T-cell (primary cell): Measurements from ENCODE around the gene CLN3. TPM values are rescaled to one million over a fixed set of nuclear protein-coding genes. Genes with fewer than 3 reads are reported as not detected.
"Not testable (repeated sequence)": the region's sequence is repeated elsewhere in the genome, so short reads cannot be mapped to it uniquely, and the experiment has no call there.

ENCODE experiments used
- ATAC-seq, 4 experiments: fragments of 200-7000 bp in 3 of 4; fragments of 150-1000 bp in 1 of 4; cut with Tn5 transposase; replicated peaks in 1 of 4; 1 replicate in 3 of 4; 2 replicates in 1 of 4; pipeline ENCODE4 v1.10.0; 2021; ENCODE audit warnings: moderate library complexity in 3 of 4, mild to moderate bottlenecking in 2 of 4, moderate number of reproducible peaks in 1 of 4
- CTCF ChIA-PET, 2 donors: fragments of 300-600 bp; sonication (Branson Sonifier 250); formaldehyde crosslinking; loops; one replicate each; lab custom pipeline; 2022; ENCODE audit warnings: antibody characterized with exemption in 2 of 2; lab: Charles Lee
- POLR2A ChIA-PET, 2 donors: fragments of 300-600 bp; sonication (Branson Sonifier 250); formaldehyde crosslinking; loops; one replicate each; lab custom pipeline; 2022; ENCODE audit warnings: antibody characterized with exemption in 2 of 2; lab: Charles Lee
- DNase-seq, 35 experiments: peaks; one replicate each; pipeline versions ENCODE4 v3.0.0 to v3.0.0-alpha.2; 2013 to 2023
- H3K27ac ChIP-seq: one replicate; pipeline ENCODE4 v1.5.1; 2013; ENCODE audit warnings: low read length
- H3K27me3 ChIP-seq, 2 experiments: replicated peaks in 1 of 2; 1 replicate in 1 of 2; 2 replicates in 1 of 2; pipeline versions ENCODE4 v1.6.1 to v1.7.0; 2013; ENCODE audit warnings: low read length in 1 of 2, mixed read lengths in 1 of 2; ENCODE audit not compliant: control insufficient read depth in 2 of 2, insufficient read depth in 2 of 2; ENCODE audit errors: extremely low read depth in 1 of 2
- H3K36me3 ChIP-seq, 2 donors: 1 replicate in 1 of 2; 2 replicates in 1 of 2; pipeline versions ENCODE4 v1.6.1 to v1.7.0; 2013; ENCODE audit warnings: low read length in 1 of 2; ENCODE audit not compliant: control insufficient read depth in 2 of 2, insufficient read depth in 1 of 2; ENCODE audit errors: extremely low read depth in 1 of 2
- H3K4me1 ChIP-seq, 2 experiments: 1 replicate in 1 of 2; 2 replicates in 1 of 2; pipeline versions ENCODE4 v1.6.1 to v1.7.0; 2013; ENCODE audit warnings: low read length in 2 of 2, mixed read lengths in 1 of 2; ENCODE audit not compliant: insufficient read depth in 2 of 2, control insufficient read depth in 1 of 2; ENCODE audit errors: extremely low read depth in 1 of 2
- H3K4me3 ChIP-seq, 2 donors: 1 replicate in 1 of 2; 2 replicates in 1 of 2; pipeline versions ENCODE4 v1.5.1 to v1.7.0; 2013; ENCODE audit warnings: mild to moderate bottlenecking in 2 of 2, low read length in 1 of 2, moderate library complexity in 1 of 2; ENCODE audit not compliant: control insufficient read depth in 1 of 2; ENCODE audit errors: extremely low read depth in 1 of 2
- H3K9me3 ChIP-seq: 2 replicates; pipeline ENCODE4 v1.7.0; 2013
- H3K27ac Mint-ChIP-seq, 2 donors: one replicate each; pipeline ENCODE4 v1.8.0; 2020 to 2021; ENCODE audit warnings: mild to moderate bottlenecking in 2 of 2, mixed read lengths in 2 of 2
- H3K27me3 Mint-ChIP-seq, 2 donors: one replicate each; pipeline ENCODE4 v1.8.0; 2021 to 2022; ENCODE audit warnings: mixed read lengths in 2 of 2
- H3K36me3 Mint-ChIP-seq: one replicate; pipeline ENCODE4 v1.8.0; 2021; ENCODE audit warnings: mixed read lengths
- H3K4me1 Mint-ChIP-seq, 3 donors: one replicate each; pipeline ENCODE4 v1.8.0; 2020 to 2022; ENCODE audit warnings: mixed read lengths in 3 of 3, mild to moderate bottlenecking in 1 of 3
- H3K4me3 Mint-ChIP-seq, 3 donors: one replicate each; pipeline ENCODE4 v1.8.0; 2020 to 2022; ENCODE audit warnings: mild to moderate bottlenecking in 3 of 3, mixed read lengths in 3 of 3, moderate library complexity in 3 of 3
- H3K9me3 Mint-ChIP-seq, 3 donors: one replicate each; pipeline ENCODE4 v1.8.0; 2020 to 2022; ENCODE audit warnings: mixed read lengths in 3 of 3
- WGBS: methylation state at CpG from one replicate; pipeline ENCODE4 v1.1.5; 2013; ENCODE audit warnings: missing lambda C conversion rate; ENCODE audit not compliant: insufficient coverage; 5-methylcytosine and 5-hydroxymethylcytosine counted together
- total RNA-seq, 35 experiments: library from RNA in 6 of 35; stranded (reverse) in 6 of 35; fragments of 120-200 nt in 1 of 35; gene quantifications; one replicate each; pipeline versions ENCODE4 v1.2.1 to v1.2.4 and lab custom pipeline; 2013 to 2026

The CLN3 gene
- total RNA-seq, 5 donors from 2014 or later (not counting 1 experiment from before 2014, with no cell fraction given), result 48.4 to 68.6 (median 61.1) TPM

DNA sequence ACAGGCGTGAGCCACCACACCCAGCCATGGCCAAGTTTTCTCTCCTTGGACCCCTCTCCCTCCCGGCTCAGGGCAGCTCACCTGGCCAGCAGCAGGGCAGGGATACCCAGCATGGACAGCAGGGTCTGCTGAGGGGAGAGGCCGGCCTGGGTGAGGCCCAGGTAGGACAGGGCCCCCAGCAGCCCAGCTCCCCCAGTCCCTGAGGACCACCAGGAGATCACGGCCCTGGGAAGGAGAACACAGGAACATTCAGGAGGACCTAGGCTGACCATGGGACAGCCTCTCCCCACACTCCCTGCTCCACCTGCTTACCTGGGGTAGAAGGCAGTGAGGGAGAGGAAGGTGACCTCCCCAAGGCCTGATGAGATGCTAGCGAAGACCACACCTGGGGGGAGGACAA is 5.6 kb downstream of the CLN3 start:
- no peak for ATAC-seq
- Histone ChIP-seq H3K27me3 (no peaks in the 10 kb centered on the region), H3K27ac (no peak overlapping the region), H3K36me3 (peaks cover 12 to 60% of the 10 kb centered on the region in 2 donors), H3K4me1 (peaks cover 3 to 36% of the 10 kb centered on the region in 2 experiments), H3K4me3 (no peak overlapping the region), H3K9me3 (no peaks in the 10 kb centered on the region)
- 100% methylated on average over 2 of the region's 5 CpGs for WGBS
- H3K27me3 Mint-ChIP-seq, result no peaks in the 10 kb centered on the region
- no peak overlapping the region for H3K4me3 Mint-ChIP-seq
- H3K9me3 Mint-ChIP-seq, result no peaks in the 10 kb centered on the region
- CTCF ChIA-PET, result no interaction called here
- H3K27ac Mint-ChIP-seq, result peak overlapping the region in 1 of 2 donors; percentile 4
- POLR2A ChIA-PET, result no interaction called here
- DNase-seq, result no peak
- H3K36me3 Mint-ChIP-seq, result peaks cover 27% of the 10 kb centered on the region
- peaks cover 19 to 21% (median 19%) of the 10 kb centered on the region in 3 donors for H3K4me1 Mint-ChIP-seq

DNA sequence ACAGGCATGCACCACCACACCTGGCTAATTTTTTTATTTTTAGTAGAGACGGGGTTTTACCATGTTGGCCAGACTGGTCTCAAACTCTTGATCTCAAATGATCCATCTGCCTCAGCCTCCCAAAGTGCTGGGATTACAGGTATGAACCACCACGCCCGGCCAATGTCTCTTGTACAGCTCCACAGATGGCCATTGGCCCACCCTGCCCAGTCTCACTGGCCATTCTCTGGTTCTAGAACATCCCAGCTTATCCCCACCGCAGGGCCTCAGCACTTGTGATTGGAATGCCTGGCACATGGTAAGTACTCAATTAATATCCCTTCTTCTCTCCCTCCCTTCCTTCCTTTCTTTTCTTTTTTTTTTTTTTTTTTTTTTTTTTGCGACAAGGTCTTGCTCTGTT is 8.5 kb downstream of the CLN3 start:
- not testable (repeated sequence) for H3K9me3 ChIP-seq, H3K27me3 Mint-ChIP-seq, H3K27me3 ChIP-seq, H3K4me3 ChIP-seq, H3K4me1 ChIP-seq, DNase-seq, H3K4me3 Mint-ChIP-seq, H3K27ac Mint-ChIP-seq, H3K27ac ChIP-seq, H3K9me3 Mint-ChIP-seq, ATAC-seq
- H3K36me3 Mint-ChIP-seq, result peaks cover 18% of the 10 kb centered on the region
- ChIA-PET CTCF (interaction anchor here in 1 of 2 donors (0.6 kb wide), 1 partner anchor 60 kb away, joined by 4 read pairs; no protein-coding TSS in a partner anchor), POLR2A (interaction anchor here in 1 of 2 donors (0.6 kb wide), 1 partner anchor 443 kb away, joined by 4 read pairs; no protein-coding TSS in a partner anchor)
- 98% methylated on average over 4 of the region's 5 CpGs for WGBS
- H3K36me3 ChIP-seq, result peaks cover 22 to 76% of the 10 kb centered on the region in 2 donors
- peaks cover 1 to 11% (median 4%) of the 10 kb centered on the region in 3 donors for H3K4me1 Mint-ChIP-seq

DNA sequence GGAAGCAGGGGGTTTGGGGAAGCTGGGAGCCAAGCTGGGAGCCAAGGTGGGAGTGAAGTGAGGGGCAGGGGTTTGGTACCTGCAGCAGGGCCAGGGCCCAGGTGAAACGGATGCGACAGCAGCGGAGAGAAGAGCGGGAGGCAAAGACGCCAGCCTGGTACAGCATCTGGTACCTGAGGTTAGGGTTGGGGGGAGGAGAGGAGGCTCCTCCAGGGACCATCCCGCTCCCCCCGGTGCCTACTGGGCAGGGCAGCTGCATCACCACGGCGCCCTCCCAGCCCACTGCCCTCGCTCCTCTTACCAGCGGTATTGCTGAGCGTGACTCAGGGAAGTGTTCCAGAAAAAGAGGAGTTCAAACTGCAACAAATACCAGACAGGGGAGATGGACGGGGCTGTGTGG is 9.8 kb downstream of the CLN3 start:
- Histone ChIP-seq H3K9me3 (no peaks in the 10 kb centered on the region), H3K4me1 (no peaks in the 10 kb centered on the region), H3K4me3 (no peak overlapping the region), H3K27ac (no peak overlapping the region), H3K36me3 (peaks cover 34 to 78% of the 10 kb centered on the region in 2 donors), H3K27me3 (no peaks in the 10 kb centered on the region)
- Mint-ChIP-seq H3K4me3 (no peak overlapping the region), H3K36me3 (peaks cover 14% of the 10 kb centered on the region), H3K9me3 (no peaks in the 10 kb centered on the region), H3K4me1 (peaks cover 0 to 8% (median under 1%) of the 10 kb centered on the region in 3 donors), H3K27ac (no peak overlapping the region), H3K27me3 (no peaks in the 10 kb centered on the region)
- no peak for DNase-seq
- 98% methylated on average over 5 of the region's 13 CpGs for WGBS
- ChIA-PET POLR2A (interaction anchor here in 1 of 2 donors (0.7 kb wide), 1 partner anchor 414 kb away, joined by 3 read pairs; no protein-coding TSS in a partner anchor), CTCF (no interaction called here)
- no peak for ATAC-seq

DNA sequence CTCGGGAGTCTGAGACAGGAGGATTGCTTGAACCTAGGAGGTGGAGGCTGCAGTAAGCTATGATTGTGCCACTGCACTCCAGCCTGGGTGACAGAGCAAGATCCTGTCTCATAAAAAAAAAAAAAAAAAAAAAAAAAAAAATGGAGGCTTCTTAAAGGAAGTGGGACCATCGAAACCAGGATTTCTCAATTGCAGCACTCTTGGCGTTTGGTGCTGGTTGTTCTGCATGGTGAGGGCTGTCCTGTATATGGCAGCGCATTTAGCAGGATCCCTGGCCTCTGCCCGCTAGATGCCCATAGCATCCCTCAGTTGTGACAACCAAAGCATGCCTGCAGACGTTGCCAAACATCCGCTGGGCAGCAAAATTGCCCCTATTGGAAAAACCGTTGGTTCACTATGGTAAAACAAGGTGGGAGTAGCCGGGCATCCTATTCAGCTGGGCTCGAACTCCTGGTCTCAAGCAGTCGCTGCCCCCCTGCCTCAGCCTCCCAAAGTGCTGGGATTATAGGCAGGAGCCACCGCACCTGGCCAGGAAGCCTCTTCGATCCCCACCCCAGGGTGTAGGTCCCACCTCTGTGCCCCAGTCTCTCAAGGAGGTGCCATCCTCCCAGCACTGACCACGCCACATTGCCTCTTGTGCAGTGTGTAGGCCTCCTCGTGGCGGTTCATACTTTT is 13.2 kb downstream of the CLN3 start:
- Histone ChIP-seq H3K27me3 (no peaks in the 10 kb centered on the region), H3K27ac (no peak overlapping the region), H3K4me1 (no peaks in the 10 kb centered on the region), H3K4me3 (no peak overlapping the region), H3K36me3 (peaks cover 47 to 68% of the 10 kb centered on the region in 2 donors), H3K9me3 (no peaks in the 10 kb centered on the region)
- no peak overlapping the region for H3K27ac Mint-ChIP-seq
- DNase-seq (no peak), ATAC-seq (no peak)
- POLR2A ChIA-PET, result no interaction called here
- H3K9me3 Mint-ChIP-seq, result no peaks in the 10 kb centered on the region
- peaks cover 25% of the 10 kb centered on the region for H3K36me3 Mint-ChIP-seq
- 95% methylated on average over 15 of the region's 16 CpGs for WGBS
- no peaks in the 10 kb centered on the region for H3K27me3 Mint-ChIP-seq
- CTCF ChIA-PET, result interaction anchor here in 1 of 2 donors (0.6 kb wide), 1 partner anchor 611 kb away, joined by 5 read pairs; no protein-coding TSS in a partner anchor
- no peak overlapping the region for H3K4me3 Mint-ChIP-seq
- H3K4me1 Mint-ChIP-seq, result peaks cover 1 to 2% (median 2%) of the 10 kb centered on the region in 3 donors

DNA sequence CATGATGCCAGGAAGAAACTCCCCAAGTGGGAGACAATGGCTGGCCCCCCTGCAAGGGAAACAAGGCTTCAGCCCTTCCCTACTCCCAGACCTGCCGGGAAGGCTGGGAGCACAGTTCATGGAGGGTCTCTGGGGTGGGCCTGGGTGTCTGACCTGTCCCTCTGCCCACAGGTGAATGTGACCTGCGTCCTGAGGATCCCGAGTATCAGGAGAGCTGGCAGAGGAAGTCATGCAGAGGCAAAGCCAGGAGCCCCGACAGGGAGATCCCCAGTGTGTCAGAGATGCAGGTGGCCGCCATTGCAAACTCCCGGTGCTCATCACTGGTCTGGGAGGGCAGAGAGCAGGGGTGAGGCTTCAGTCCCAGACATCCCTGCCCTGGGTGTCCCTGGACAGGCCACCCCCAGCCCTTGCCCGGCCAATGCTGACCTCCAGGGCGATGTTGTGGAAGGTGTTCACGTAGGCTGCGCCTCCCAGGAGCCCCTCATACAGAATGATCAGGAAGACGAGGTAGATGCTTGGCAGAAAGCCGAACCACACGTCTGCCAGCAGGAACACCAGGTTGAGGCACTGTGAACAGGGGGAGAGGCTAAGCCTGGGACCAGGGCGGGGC is 14.5 kb downstream of the CLN3 start:
- ChIA-PET CTCF (no interaction called here), POLR2A (no interaction called here)
- Mint-ChIP-seq H3K27ac (no peak overlapping the region), H3K27me3 (no peaks in the 10 kb centered on the region), H3K4me3 (no peak overlapping the region), H3K36me3 (peaks cover 25% of the 10 kb centered on the region), H3K9me3 (no peaks in the 10 kb centered on the region), H3K4me1 (peaks cover 0 to 5% (median 2%) of the 10 kb centered on the region in 3 donors)
- ATAC-seq (no peak), DNase-seq (no peak)
- H3K4me3 ChIP-seq, result no peak overlapping the region
- H3K36me3 ChIP-seq, result peaks cover 47 to 60% of the 10 kb centered on the region in 2 donors
- no peaks in the 10 kb centered on the region for H3K4me1 ChIP-seq
- WGBS, result 97% methylated on average over 12 of the region's 14 CpGs
- no peaks in the 10 kb centered on the region for H3K9me3 ChIP-seq
- H3K27me3 ChIP-seq, result no peaks in the 10 kb centered on the region
- no peak overlapping the region for H3K27ac ChIP-seq

DNA sequence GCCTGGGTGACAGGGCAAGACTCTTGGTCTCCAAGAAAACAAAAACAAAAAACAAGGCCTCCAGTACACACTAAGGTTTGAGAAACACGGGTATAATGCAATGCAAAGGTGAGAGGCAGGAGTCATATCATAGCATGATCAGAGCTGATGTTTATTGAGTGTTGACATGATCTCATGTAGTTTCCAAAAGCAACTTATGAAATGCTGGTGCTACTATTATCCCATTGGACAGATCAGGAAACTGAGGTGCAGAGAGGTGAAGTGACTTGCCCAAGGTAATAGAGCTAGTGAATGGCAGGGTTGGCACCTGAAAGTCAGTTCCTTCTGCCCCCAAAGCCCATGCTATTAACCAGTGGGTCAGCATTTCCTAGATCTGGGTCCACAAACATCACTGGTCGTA is 16.7 kb downstream of the CLN3 start:
- H3K4me3 Mint-ChIP-seq, result no peak overlapping the region
- ChIA-PET POLR2A (no interaction called here), CTCF (no interaction called here)
- H3K27me3 ChIP-seq, result no peaks in the 10 kb centered on the region
- peaks cover 20% of the 10 kb centered on the region for H3K36me3 Mint-ChIP-seq
- no peak overlapping the region for H3K27ac ChIP-seq
- no CpG with 5 or more reads among the region's 2 CpGs for WGBS
- DNase-seq (no peak), ATAC-seq (no peak)
- H3K4me1 Mint-ChIP-seq, result peaks cover 0 to 5% (median 2%) of the 10 kb centered on the region in 3 donors
- H3K36me3 ChIP-seq, result peaks cover 40% of the 10 kb centered on the region in 2 donors
- H3K4me3 ChIP-seq, result no peak overlapping the region
- H3K27ac Mint-ChIP-seq, result peak overlapping the region in 1 of 2 donors; percentile 18
- H3K4me1 ChIP-seq, result no peaks in the 10 kb centered on the region
- H3K9me3 Mint-ChIP-seq, result no peaks in the 10 kb centered on the region
- no peaks in the 10 kb centered on the region for H3K27me3 Mint-ChIP-seq
- no peaks in the 10 kb centered on the region for H3K9me3 ChIP-seq
